OCI-LY7 (cell line): Measurements from ENCODE around the gene ST8SIA2. TPM values are rescaled to one million over a fixed set of nuclear protein-coding genes. Genes with fewer than 3 reads are reported as not detected.

Experiments
- BruUV-seq: library from RNA; stranded (reverse); fragments of 400-500 nt; replicated peaks from 2 replicates; lab custom pipeline; 2021; lab: Mats Ljungman, UMichigan
- CTCF ChIA-PET: fragments of 300-600 bp; sonication (Branson Sonifier 250); formaldehyde crosslinking; loops from one replicate; lab custom pipeline; 2022; ENCODE audit warnings: antibody characterized with exemption; ENCODE audit not compliant: unreplicated experiment; lab: Charles Lee
- POLR2A ChIA-PET: fragments of 300-600 bp; sonication (Branson Sonifier 250); formaldehyde crosslinking; loops from one replicate; lab custom pipeline; 2022; ENCODE audit warnings: antibody characterized with exemption; lab: Charles Lee
- DNase-seq: peaks from one replicate; pipeline ENCODE4 v3.0.0-alpha.2; 2015; ENCODE audit warnings: low spot score
- H2AFZ ChIP-seq: fragments of 200-600 bp; sonication (generic), shearing (Covaris generic); 2 replicates; pipeline ENCODE4 v1.6.1; 2014; ENCODE audit warnings: mild to moderate bottlenecking, antibody characterized with exemption, low read length, moderate library complexity
- H3K27ac ChIP-seq: fragments of 200-600 bp; sonication (generic); 2 replicates; pipeline ENCODE4 v1.5.1; 2014; ENCODE audit warnings: mixed run types, low read depth, mild to moderate bottlenecking, moderate library complexity, low read length, inconsistent platforms; ENCODE audit not compliant: poor library complexity, severe bottlenecking
- H3K36me3 ChIP-seq: fragments of 200-600 bp; sonication (generic); 2 replicates; pipeline ENCODE4 v1.6.1; 2014; ENCODE audit warnings: mild to moderate bottlenecking, antibody characterized with exemption, low read length, moderate library complexity, mixed read lengths; ENCODE audit not compliant: insufficient read depth
- H3K4me1 ChIP-seq: fragments of 200-600 bp; sonication (generic); 2 replicates; pipeline ENCODE4 v1.5.1; 2014; ENCODE audit warnings: mild to moderate bottlenecking, low read length; ENCODE audit not compliant: insufficient read depth, poor library complexity, severe bottlenecking
- H3K4me2 ChIP-seq: fragments of 200-600 bp; sonication (generic); 2 replicates; pipeline ENCODE4 v1.6.1; 2014; ENCODE audit warnings: mild to moderate bottlenecking, low read length
- H3K4me3 ChIP-seq: fragments of 200-600 bp; sonication (generic); 2 replicates; pipeline ENCODE4 v1.5.1; 2014; ENCODE audit warnings: mild to moderate bottlenecking, low read depth, low read length; ENCODE audit not compliant: poor library complexity, severe bottlenecking
- H3K79me2 ChIP-seq: fragments of 200-600 bp; sonication (generic); 2 replicates; pipeline ENCODE4 v1.6.1; 2016; ENCODE audit warnings: low read depth, mild to moderate bottlenecking, low read length, moderate library complexity, mixed read lengths; ENCODE audit not compliant: insufficient read depth
- H3K9me2 ChIP-seq: fragments of 200-600 bp; sonication (generic); 2 replicates; pipeline ENCODE4 v1.6.1; 2016; ENCODE audit warnings: mild to moderate bottlenecking, low read length, mixed read lengths; ENCODE audit not compliant: insufficient read depth
- H3K9me3 ChIP-seq: fragments of 200-600 bp; sonication (generic); 2 replicates; pipeline ENCODE4 v1.6.1; 2014; ENCODE audit warnings: mild to moderate bottlenecking, mixed run types, low read length, mixed read lengths
- H4K20me1 ChIP-seq: fragments of 200-600 bp; sonication (generic); 2 replicates; pipeline ENCODE4 v1.6.1; 2014; ENCODE audit warnings: mild to moderate bottlenecking, antibody characterized with exemption, low read length, moderate library complexity, mixed read lengths; ENCODE audit not compliant: insufficient read depth
- CTCF ChIP-seq: fragments of 200-600 bp; sonication (generic); conservative IDR thresholded peaks from 2 replicates; pipeline ENCODE4 v1.5.1; 2014; ENCODE audit warnings: mild to moderate bottlenecking, antibody characterized with exemption, low read length, moderate library complexity, mixed read lengths
- EZH2phosphoT487 ChIP-seq: fragments of 200-600 bp; sonication (generic); IDR thresholded peaks from 2 replicates; pipeline ENCODE4 v1.6.1; 2018; ENCODE audit warnings: low read depth, borderline replicate concordance, mild to moderate bottlenecking, mixed run types, antibody characterized with exemption, low read length, moderate library complexity, mixed read lengths
- intact Hi-C: fragments of 100-400 bp; cut with micrococcal nuclease; formaldehyde crosslinking; loops from one replicate; pipeline ENCODE4 v1.10.0; 2022; ENCODE audit not compliant: unreplicated experiment
- total RNA-seq, 2 experiments: library from RNA; depleted of rRNA in 1 of 2; stranded (reverse); fragments of >200 nt in 1 of 2; shearing (Covaris generic) in 1 of 2; gene quantifications; 2 replicates each; pipeline ENCODE4 v1.2.3, GENCODE V29; 2014 to 2022

The ST8SIA2 gene
- total RNA-seq, 2 experiments from 2014 or later, result not detected

GRCh38 chr15:92409521-92409920 is 15.8 kb downstream of the ST8SIA2 start:
- Histone ChIP-seq H3K4me3 (no peak overlapping the region), H3K4me2 (no peak overlapping the region), H3K79me2 (no peaks in the 10 kb centered on the region), H2AFZ (no peak overlapping the region), H3K4me1 (no peaks in the 10 kb centered on the region), H4K20me1 (no peaks in the 10 kb centered on the region), H3K9me3 (no peaks in the 10 kb centered on the region), H3K27ac (no peak overlapping the region), H3K36me3 (no peaks in the 10 kb centered on the region), H3K9me2 (no peaks in the 10 kb centered on the region)
- intact Hi-C loops, result no loop called here
- ChIA-PET POLR2A (no interaction called here), CTCF (no interaction called here)
- no TSS peak for BruUV-seq
- no peak for TF ChIP-seq CTCF
- TF ChIP-seq EZH2phosphoT487, result no peak
- no peak for DNase-seq

GRCh38 chr15:92410537-92410936 is 16.9 kb downstream of the ST8SIA2 start:
- Histone ChIP-seq H3K4me1 (no peaks in the 10 kb centered on the region), H3K27ac (no peak overlapping the region), H3K9me2 (no peaks in the 10 kb centered on the region), H3K4me3 (no peak overlapping the region), H2AFZ (no peak overlapping the region), H3K36me3 (no peaks in the 10 kb centered on the region), H3K9me3 (no peaks in the 10 kb centered on the region), H4K20me1 (no peaks in the 10 kb centered on the region), H3K4me2 (no peak overlapping the region), H3K79me2 (no peaks in the 10 kb centered on the region)
- no peak for DNase-seq
- POLR2A ChIA-PET, result no interaction called here
- TF ChIP-seq CTCF, result no peak
- no peak for TF ChIP-seq EZH2phosphoT487
- intact Hi-C loops, result no loop called here
- CTCF ChIA-PET, result no interaction called here
- BruUV-seq, result no TSS peak

- DNase-seq, result no peak
- TF ChIP-seq CTCF, result no peak
- TF ChIP-seq EZH2phosphoT487, result no peak
- no peaks in the 10 kb centered on the region for H3K4me1 ChIP-seq
- ChIA-PET POLR2A (no interaction called here), CTCF (no interaction called here)
- H4K20me1 ChIP-seq, result no peaks in the 10 kb centered on the region
- no peak overlapping the region for H3K4me2 ChIP-seq
- no TSS peak for BruUV-seq
- no peaks in the 10 kb centered on the region for H3K9me2 ChIP-seq
- intact Hi-C loops, result no loop called here
- H3K27ac ChIP-seq, result no peak overlapping the region
- no peaks in the 10 kb centered on the region for H3K9me3 ChIP-seq
- no peak overlapping the region for H2AFZ ChIP-seq
- H3K79me2 ChIP-seq, result no peaks in the 10 kb centered on the region
- H3K36me3 ChIP-seq, result no peaks in the 10 kb centered on the region
- no peak overlapping the region for H3K4me3 ChIP-seq
Measured at GRCh38 chr15:92411256-92411655, 17.6 kb downstream of the ST8SIA2 start.
